Hippocampal formation (tissue), 2 donors: ENCODE results near the gene MLLT1.

Experiments used
- DNase-seq, 2 donors: peaks; one replicate each; lab custom pipeline; 2025; lab: John Stamatoyannopoulos, UW

MLLT1 gene

GRCh38 chr19:6275170-6275744 is 4.5 kb downstream of the MLLT1 start:
- DNase-seq: no peak

- no peak for DNase-seq
These were observed 5.0 kb downstream of the MLLT1 start for GRCh38 chr19:6274756-6275155.

GRCh38 chr19:6273701-6274601 is 5.8 kb downstream of the MLLT1 start:
- peak; percentile 32 to 35 for DNase-seq

- no peak for DNase-seq
These were observed 6.7 kb downstream of the MLLT1 start for GRCh38 chr19:6272913-6273600.

GRCh38 chr19:6272411-6272791 is 7.4 kb downstream of the MLLT1 start:
- DNase-seq: no peak

GRCh38 chr19:6271721-6272410 is 7.9 kb downstream of the MLLT1 start:
- DNase-seq: peak; percentile 47 to 52

GRCh38 chr19:6271251-6271650 is 8.5 kb downstream of the MLLT1 start:
- no peak for DNase-seq

- DNase-seq: no peak
These were observed 9.0 kb downstream of the MLLT1 start for GRCh38 chr19:6270822-6271221.

GRCh38 chr19:6270076-6270745 is 9.6 kb downstream of the MLLT1 start:
- DNase-seq: no peak

GRCh38 chr19:6269101-6269886 is 10.5 kb downstream of the MLLT1 start:
- no peak for DNase-seq

GRCh38 chr19:6268382-6268771 is 11.4 kb downstream of the MLLT1 start:
- DNase-seq: no peak

GRCh38 chr19:6267552-6268381 is 12.0 kb downstream of the MLLT1 start:
- peak in 1 of 2 donors; percentile 16 for DNase-seq

- DNase-seq: no peak
These were observed 15.0 kb downstream of the MLLT1 start for GRCh38 chr19:6264803-6265202.

GRCh38 chr19:6263735-6264444 is 15.9 kb downstream of the MLLT1 start:
- no peak for DNase-seq

- DNase-seq: no peak
These were observed 16.5 kb downstream of the MLLT1 start for GRCh38 chr19:6263306-6263705.

- no peak for DNase-seq
These were observed 17.3 kb downstream of the MLLT1 start for GRCh38 chr19:6262519-6262918.

- no peak for DNase-seq
These were observed 17.9 kb downstream of the MLLT1 start for GRCh38 chr19:6261883-6262282.

GRCh38 chr19:6260912-6261650 is 18.7 kb downstream of the MLLT1 start:
- no peak for DNase-seq

- DNase-seq: no peak
These were observed 19.4 kb downstream of the MLLT1 start for GRCh38 chr19:6260376-6260775.
